Measurements from ENCODE around the gene SMPD3.

GRCh38 chr16:68365167-68365817 is 83.0 kb downstream of the SMPD3 start:
- no peak for TF ChIP-seq POLR2AphosphoS5 (IDR thresholded peaks at IDR 0.05; ENCODE audit: low read depth)
- TF ChIP-seq GABPA (IDR thresholded peaks at IDR 0.05; ENCODE audit: low read depth): no peak
- TF ChIP-seq REST (IDR thresholded peaks at IDR 0.05; ENCODE audit: insufficient replicate concordance, low read depth): no peak
- TF ChIP-seq CTCF (IDR thresholded peaks at IDR 0.05; ENCODE audit: insufficient read depth, low read length): no peak
- TF ChIP-seq SPI1 (IDR thresholded peaks at IDR 0.05; ENCODE audit: borderline replicate concordance, low read depth): no peak; the same call in 1 of the 2 replicates

Measured in HL-60 (cell line).